Measurements from ENCODE around the gene EIF4E2.

Gene EIF4E2

GRCh38 chr2:232544674-232545073, 5.8 kb upstream of the EIF4E2 start:
- no peak overlapping the region for H3K4me3 ChIP-seq (ENCODE audit: insufficient read depth, low read depth, low read length)
- no peaks in the 10 kb centered on the region for H3K9me3 ChIP-seq (ENCODE audit: control insufficient read depth, low read length)
- H3K27ac ChIP-seq (ENCODE audit: insufficient read depth, low read depth, low read length, poor library complexity, severe bottlenecking) = no peak overlapping the region
- no peaks in the 10 kb centered on the region for H3K27me3 ChIP-seq (ENCODE audit: control insufficient read depth, insufficient read depth, low read length, poor library complexity, severe bottlenecking)
- peaks cover 6% of the 10 kb centered on the region for H3K4me1 ChIP-seq (ENCODE audit: control insufficient read depth, insufficient read depth, low read length)
- H3K36me3 ChIP-seq (ENCODE audit: control insufficient read depth, insufficient read depth, low read length) = peaks cover 11% of the 10 kb centered on the region
- WGBS, 2 experiments = 93 to 97% methylated on average over 6 of the region's 6 CpGs

GRCh38 chr2:232545511-232546375, 4.7 kb upstream of the EIF4E2 start:
- Histone ChIP-seq H3K27ac (ENCODE audit: insufficient read depth, low read depth, low read length, poor library complexity, severe bottlenecking) (no peak overlapping the region), H3K27me3 (ENCODE audit: control insufficient read depth, insufficient read depth, low read length, poor library complexity, severe bottlenecking) (no peaks in the 10 kb centered on the region), H3K4me3 (ENCODE audit: insufficient read depth, low read depth, low read length) (no peak overlapping the region), H3K9me3 (ENCODE audit: control insufficient read depth, low read length) (no peaks in the 10 kb centered on the region), H3K4me1 (ENCODE audit: control insufficient read depth, insufficient read depth, low read length) (no peaks in the 10 kb centered on the region), H3K36me3 (ENCODE audit: control insufficient read depth, insufficient read depth, low read length) (peaks cover 11% of the 10 kb centered on the region)
- WGBS, 2 experiments = 93 to 94% methylated on average over 17 of the region's 17 CpGs

- no peaks in the 10 kb centered on the region for H3K27me3 ChIP-seq (ENCODE audit: control insufficient read depth, insufficient read depth, low read length, poor library complexity, severe bottlenecking)
- H3K9me3 ChIP-seq (ENCODE audit: control insufficient read depth, low read length) = no peaks in the 10 kb centered on the region
- H3K4me3 ChIP-seq (ENCODE audit: insufficient read depth, low read depth, low read length) = no peak overlapping the region
- no peak overlapping the region for H3K27ac ChIP-seq (ENCODE audit: insufficient read depth, low read depth, low read length, poor library complexity, severe bottlenecking)
- WGBS, 2 experiments = 96 to 97% methylated on average over 6 of the region's 6 CpGs
- H3K36me3 ChIP-seq (ENCODE audit: control insufficient read depth, insufficient read depth, low read length) = peaks cover 11% of the 10 kb centered on the region
- H3K4me1 ChIP-seq (ENCODE audit: control insufficient read depth, insufficient read depth, low read length) = peaks cover 10% of the 10 kb centered on the region
Observed at GRCh38 chr2:232547991-232548390, 2.5 kb upstream of the EIF4E2 start.

- H3K27ac ChIP-seq (ENCODE audit: insufficient read depth, low read depth, low read length, poor library complexity, severe bottlenecking) = peak overlapping the region; percentile 92
- H3K27me3 ChIP-seq (ENCODE audit: control insufficient read depth, insufficient read depth, low read length, poor library complexity, severe bottlenecking) = no peaks in the 10 kb centered on the region
- peak overlapping the region; percentile 91 for H3K4me3 ChIP-seq (ENCODE audit: insufficient read depth, low read depth, low read length)
- peaks cover 10% of the 10 kb centered on the region for H3K4me1 ChIP-seq (ENCODE audit: control insufficient read depth, insufficient read depth, low read length)
- H3K9me3 ChIP-seq (ENCODE audit: control insufficient read depth, low read length) = no peaks in the 10 kb centered on the region
- WGBS, 2 experiments = 34 to 35% methylated on average over 19 to 20 of the region's 21 CpGs
- peaks cover 11% of the 10 kb centered on the region for H3K36me3 ChIP-seq (ENCODE audit: control insufficient read depth, insufficient read depth, low read length)
Observed at GRCh38 chr2:232549655-232550353, 685 bp upstream of the EIF4E2 start.

GRCh38 chr2:232551250-232551638, 755 bp downstream of the EIF4E2 start:
- Histone ChIP-seq H3K27me3 (ENCODE audit: control insufficient read depth, insufficient read depth, low read length, poor library complexity, severe bottlenecking) (no peaks in the 10 kb centered on the region), H3K9me3 (ENCODE audit: control insufficient read depth, low read length) (no peaks in the 10 kb centered on the region), H3K4me1 (ENCODE audit: control insufficient read depth, insufficient read depth, low read length) (peaks cover 10% of the 10 kb centered on the region), H3K27ac (ENCODE audit: insufficient read depth, low read depth, low read length, poor library complexity, severe bottlenecking) (peak overlapping the region; percentile 92), H3K4me3 (ENCODE audit: insufficient read depth, low read depth, low read length) (peak overlapping the region; percentile 91), H3K36me3 (ENCODE audit: control insufficient read depth, insufficient read depth, low read length) (peaks cover 7% of the 10 kb centered on the region)
- 22 to 25% methylated on average over 7 of the region's 7 CpGs for WGBS, 2 experiments

GRCh38 chr2:232551776-232552175, 1.3 kb downstream of the EIF4E2 start:
- Histone ChIP-seq H3K9me3 (ENCODE audit: control insufficient read depth, low read length) (no peaks in the 10 kb centered on the region), H3K27me3 (ENCODE audit: control insufficient read depth, insufficient read depth, low read length, poor library complexity, severe bottlenecking) (no peaks in the 10 kb centered on the region), H3K4me1 (ENCODE audit: control insufficient read depth, insufficient read depth, low read length) (peaks cover 10% of the 10 kb centered on the region), H3K36me3 (ENCODE audit: control insufficient read depth, insufficient read depth, low read length) (peaks cover 9% of the 10 kb centered on the region), H3K27ac (ENCODE audit: insufficient read depth, low read depth, low read length, poor library complexity, severe bottlenecking) (no peak overlapping the region), H3K4me3 (ENCODE audit: insufficient read depth, low read depth, low read length) (peak overlapping the region; percentile 91)
- 87 to 95% methylated on average over 4 of the region's 4 CpGs for WGBS, 2 experiments

- no peak overlapping the region for H3K27ac ChIP-seq (ENCODE audit: insufficient read depth, low read depth, low read length, poor library complexity, severe bottlenecking)
- no peak overlapping the region for H3K4me3 ChIP-seq (ENCODE audit: insufficient read depth, low read depth, low read length)
- H3K4me1 ChIP-seq (ENCODE audit: control insufficient read depth, insufficient read depth, low read length) = peaks cover 8% of the 10 kb centered on the region
- H3K9me3 ChIP-seq (ENCODE audit: control insufficient read depth, low read length) = no peaks in the 10 kb centered on the region
- 92 to 96% methylated on average over 3 of the region's 3 CpGs for WGBS, 2 experiments
- H3K27me3 ChIP-seq (ENCODE audit: control insufficient read depth, insufficient read depth, low read length, poor library complexity, severe bottlenecking) = no peaks in the 10 kb centered on the region
- H3K36me3 ChIP-seq (ENCODE audit: control insufficient read depth, insufficient read depth, low read length) = peaks cover 19% of the 10 kb centered on the region
Observed at GRCh38 chr2:232556426-232556825, 5.9 kb downstream of the EIF4E2 start.

- 94 to 99% methylated on average over 7 to 8 of the region's 8 CpGs for WGBS, 2 experiments
- no peaks in the 10 kb centered on the region for H3K27me3 ChIP-seq (ENCODE audit: control insufficient read depth, insufficient read depth, low read length, poor library complexity, severe bottlenecking)
- no peak overlapping the region for H3K4me3 ChIP-seq (ENCODE audit: insufficient read depth, low read depth, low read length)
- peaks cover 43% of the 10 kb centered on the region for H3K36me3 ChIP-seq (ENCODE audit: control insufficient read depth, insufficient read depth, low read length)
- H3K4me1 ChIP-seq (ENCODE audit: control insufficient read depth, insufficient read depth, low read length) = no peaks in the 10 kb centered on the region
- no peak overlapping the region for H3K27ac ChIP-seq (ENCODE audit: insufficient read depth, low read depth, low read length, poor library complexity, severe bottlenecking)
- no peaks in the 10 kb centered on the region for H3K9me3 ChIP-seq (ENCODE audit: control insufficient read depth, low read length)
Observed at GRCh38 chr2:232562515-232563151, 12.1 kb downstream of the EIF4E2 start.

- no peak overlapping the region for H3K4me3 ChIP-seq (ENCODE audit: insufficient read depth, low read depth, low read length)
- H3K27me3 ChIP-seq (ENCODE audit: control insufficient read depth, insufficient read depth, low read length, poor library complexity, severe bottlenecking) = no peaks in the 10 kb centered on the region
- 64 to 95% methylated on average over 2 to 3 of the region's 3 CpGs for WGBS, 2 experiments
- no peak overlapping the region for H3K27ac ChIP-seq (ENCODE audit: insufficient read depth, low read depth, low read length, poor library complexity, severe bottlenecking)
- H3K9me3 ChIP-seq (ENCODE audit: control insufficient read depth, low read length) = no peaks in the 10 kb centered on the region
- peaks cover 45% of the 10 kb centered on the region for H3K36me3 ChIP-seq (ENCODE audit: control insufficient read depth, insufficient read depth, low read length)
- no peaks in the 10 kb centered on the region for H3K4me1 ChIP-seq (ENCODE audit: control insufficient read depth, insufficient read depth, low read length)
Observed at GRCh38 chr2:232563580-232563979, 13.1 kb downstream of the EIF4E2 start.

- no peaks in the 10 kb centered on the region for H3K9me3 ChIP-seq (ENCODE audit: control insufficient read depth, low read length)
- no peaks in the 10 kb centered on the region for H3K4me1 ChIP-seq (ENCODE audit: control insufficient read depth, insufficient read depth, low read length)
- H3K27ac ChIP-seq (ENCODE audit: insufficient read depth, low read depth, low read length, poor library complexity, severe bottlenecking) = no peak overlapping the region
- H3K36me3 ChIP-seq (ENCODE audit: control insufficient read depth, insufficient read depth, low read length) = peaks cover 56% of the 10 kb centered on the region
- H3K4me3 ChIP-seq (ENCODE audit: insufficient read depth, low read depth, low read length) = no peak overlapping the region
- no peaks in the 10 kb centered on the region for H3K27me3 ChIP-seq (ENCODE audit: control insufficient read depth, insufficient read depth, low read length, poor library complexity, severe bottlenecking)
Observed at GRCh38 chr2:232567721-232568120, 17.2 kb downstream of the EIF4E2 start.
